GM12865 (cell line): ENCODE results near the gene CHCT1.

Source experiments
- DNase-seq: peaks from one replicate; pipeline ENCODE4 v3.0.0; 2010; ENCODE audit warnings: low read depth
- H3K4me3 ChIP-seq: 2 replicates; pipeline ENCODE4 v1.5.1; 2011; ENCODE audit warnings: mild to moderate bottlenecking, low read depth, low read length, control low read depth
- TF ChIP-seq, protein P1 (sequence below): IDR thresholded peaks from 2 replicates; pipeline ENCODE4 v1.5.1; 2011; ENCODE audit warnings: low read length, control low read depth, low read depth, inconsistent platforms; ENCODE audit not compliant: insufficient read depth; ENCODE audit errors: missing control alignments

The CHCT1 gene

DNA sequence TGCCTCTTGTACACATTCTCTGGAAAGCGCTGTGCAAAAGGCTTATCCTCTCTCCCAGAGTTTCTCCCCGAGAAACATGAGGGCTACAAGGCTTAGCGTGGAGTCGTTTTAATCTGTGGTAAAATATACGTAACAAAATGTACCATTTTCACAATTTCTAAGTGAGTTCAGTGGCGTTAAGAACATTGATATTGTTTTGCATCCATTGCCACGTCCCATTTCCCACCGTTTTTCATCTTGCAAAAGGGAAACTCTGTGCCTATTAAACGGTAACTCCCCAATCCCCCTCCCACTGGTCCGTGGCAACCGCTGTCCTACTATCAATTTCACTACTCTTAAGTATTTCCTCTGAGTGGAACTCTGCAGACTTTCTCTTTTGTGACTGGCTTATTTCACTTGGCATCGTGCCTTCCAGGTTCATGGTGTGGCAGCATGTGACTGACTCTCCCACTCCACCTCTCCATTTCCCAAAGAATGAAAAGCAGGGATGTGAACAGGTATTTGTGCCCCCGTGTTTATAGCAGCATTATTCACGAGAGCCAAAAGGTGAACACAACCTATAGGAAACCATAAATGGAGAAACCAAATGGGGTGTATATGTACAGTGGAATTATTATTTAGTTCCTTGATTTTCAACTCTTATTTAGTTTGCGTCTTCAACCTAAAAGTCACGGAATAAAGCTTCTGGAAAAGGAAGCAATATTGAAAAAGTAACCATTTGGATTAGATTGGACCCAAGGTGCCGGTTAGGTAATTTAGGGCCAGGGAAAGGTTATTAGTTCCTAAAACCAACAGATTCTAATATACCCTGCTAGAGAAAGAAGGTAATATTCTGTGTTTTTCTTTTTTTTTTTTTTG is 29.2 kb upstream of the CHCT1 start:
- DNase-seq = peak; percentile 77
- peak overlapping the region; percentile 90 for H3K4me3 ChIP-seq
- TF ChIP-seq, protein P1, sequence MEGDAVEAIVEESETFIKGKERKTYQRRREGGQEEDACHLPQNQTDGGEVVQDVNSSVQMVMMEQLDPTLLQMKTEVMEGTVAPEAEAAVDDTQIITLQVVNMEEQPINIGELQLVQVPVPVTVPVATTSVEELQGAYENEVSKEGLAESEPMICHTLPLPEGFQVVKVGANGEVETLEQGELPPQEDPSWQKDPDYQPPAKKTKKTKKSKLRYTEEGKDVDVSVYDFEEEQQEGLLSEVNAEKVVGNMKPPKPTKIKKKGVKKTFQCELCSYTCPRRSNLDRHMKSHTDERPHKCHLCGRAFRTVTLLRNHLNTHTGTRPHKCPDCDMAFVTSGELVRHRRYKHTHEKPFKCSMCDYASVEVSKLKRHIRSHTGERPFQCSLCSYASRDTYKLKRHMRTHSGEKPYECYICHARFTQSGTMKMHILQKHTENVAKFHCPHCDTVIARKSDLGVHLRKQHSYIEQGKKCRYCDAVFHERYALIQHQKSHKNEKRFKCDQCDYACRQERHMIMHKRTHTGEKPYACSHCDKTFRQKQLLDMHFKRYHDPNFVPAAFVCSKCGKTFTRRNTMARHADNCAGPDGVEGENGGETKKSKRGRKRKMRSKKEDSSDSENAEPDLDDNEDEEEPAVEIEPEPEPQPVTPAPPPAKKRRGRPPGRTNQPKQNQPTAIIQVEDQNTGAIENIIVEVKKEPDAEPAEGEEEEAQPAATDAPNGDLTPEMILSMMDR = no peak

DNA sequence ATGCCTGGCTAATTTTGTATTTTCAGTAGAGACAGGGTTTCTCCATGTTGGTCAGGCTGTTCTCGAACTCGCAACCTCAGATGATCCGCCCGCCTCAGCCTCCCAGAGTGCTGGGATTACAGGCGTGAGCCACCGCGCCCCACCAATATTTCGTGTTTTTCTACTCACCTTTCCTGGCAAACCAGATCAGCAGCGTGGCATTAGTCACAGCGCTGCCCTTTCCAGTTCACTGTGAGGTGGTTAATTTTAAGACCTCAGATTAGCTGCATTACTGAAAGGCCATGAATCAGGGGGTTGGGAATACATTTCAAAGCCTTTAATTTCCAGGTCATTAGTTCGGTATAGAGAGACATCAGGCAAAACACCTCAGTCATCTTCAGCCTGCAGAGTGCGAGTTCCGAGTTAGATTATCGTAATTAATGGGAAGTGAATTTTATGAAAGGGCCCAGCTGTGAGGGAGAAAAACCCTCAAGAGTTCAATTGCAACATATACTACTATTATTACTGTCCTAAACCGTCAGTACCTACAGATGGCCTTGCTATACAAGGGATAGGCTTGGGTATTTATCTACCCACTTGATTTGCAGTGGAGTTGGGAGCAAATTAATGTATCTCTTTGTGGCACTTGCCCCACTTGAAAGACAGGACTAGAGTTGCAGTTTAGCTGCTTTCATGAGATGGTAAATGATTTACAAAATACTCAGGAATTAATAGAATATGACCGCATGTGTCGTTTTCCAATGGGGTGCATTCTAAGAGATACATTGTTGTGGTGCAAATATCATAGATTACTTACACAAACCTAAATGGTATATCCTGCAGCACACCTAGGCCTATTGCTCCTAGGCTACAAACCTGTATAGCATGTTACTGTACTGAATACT is 28.2 kb upstream of the CHCT1 start:
- H3K4me3 ChIP-seq = no peak overlapping the region
- TF ChIP-seq, protein P1 = no peak
- DNase-seq = no peak

DNA sequence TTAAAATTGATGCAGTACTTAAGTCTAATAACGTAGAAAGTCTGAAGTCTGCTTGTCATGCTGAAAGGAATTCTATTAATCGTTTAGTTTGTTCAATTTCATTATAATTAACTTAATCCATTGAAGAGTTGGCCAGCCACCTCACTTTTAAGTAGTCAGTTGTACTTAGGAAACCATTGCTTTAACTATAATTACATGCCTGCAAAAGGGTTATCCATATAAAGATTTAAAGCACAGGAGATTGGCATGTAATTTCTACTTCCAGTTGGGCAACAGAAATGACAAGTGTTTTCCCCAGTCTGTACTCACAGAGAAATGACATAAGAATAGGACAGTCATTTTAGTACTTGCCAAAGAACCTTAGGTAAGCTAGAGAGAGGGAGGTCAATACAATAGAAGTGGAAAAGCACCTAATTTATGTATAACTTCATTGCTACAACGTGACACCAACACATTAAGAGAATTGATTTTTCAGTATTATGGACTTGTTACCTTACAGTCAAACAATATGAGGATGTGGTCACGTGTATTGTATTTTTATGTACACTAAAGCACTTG is 26.7 kb upstream of the CHCT1 start:
- peak; percentile 26 for DNase-seq
- H3K4me3 ChIP-seq = no peak overlapping the region
- TF ChIP-seq, protein P1 = no peak

DNA sequence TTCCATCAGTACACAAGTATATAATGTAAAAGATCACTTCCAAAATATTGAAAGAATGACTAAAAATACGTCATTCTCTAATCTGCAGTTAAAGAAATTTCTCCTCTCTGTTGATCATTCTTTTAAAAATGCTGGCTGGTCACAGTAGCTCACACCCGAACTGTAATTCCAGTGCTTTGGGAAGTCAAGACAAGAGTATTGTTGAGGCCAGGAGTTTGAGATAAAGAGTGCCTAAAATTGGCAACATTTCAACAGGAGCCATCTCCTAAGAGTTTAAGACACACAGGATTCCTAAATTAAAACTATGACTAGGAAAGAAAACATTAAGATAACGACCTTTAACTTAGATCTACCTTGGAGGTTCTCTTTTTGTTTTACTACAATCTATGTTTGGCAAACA is 25.9 kb upstream of the CHCT1 start:
- no peak for DNase-seq
- H3K4me3 ChIP-seq = no peak overlapping the region
- TF ChIP-seq, protein P1 = no peak

DNA sequence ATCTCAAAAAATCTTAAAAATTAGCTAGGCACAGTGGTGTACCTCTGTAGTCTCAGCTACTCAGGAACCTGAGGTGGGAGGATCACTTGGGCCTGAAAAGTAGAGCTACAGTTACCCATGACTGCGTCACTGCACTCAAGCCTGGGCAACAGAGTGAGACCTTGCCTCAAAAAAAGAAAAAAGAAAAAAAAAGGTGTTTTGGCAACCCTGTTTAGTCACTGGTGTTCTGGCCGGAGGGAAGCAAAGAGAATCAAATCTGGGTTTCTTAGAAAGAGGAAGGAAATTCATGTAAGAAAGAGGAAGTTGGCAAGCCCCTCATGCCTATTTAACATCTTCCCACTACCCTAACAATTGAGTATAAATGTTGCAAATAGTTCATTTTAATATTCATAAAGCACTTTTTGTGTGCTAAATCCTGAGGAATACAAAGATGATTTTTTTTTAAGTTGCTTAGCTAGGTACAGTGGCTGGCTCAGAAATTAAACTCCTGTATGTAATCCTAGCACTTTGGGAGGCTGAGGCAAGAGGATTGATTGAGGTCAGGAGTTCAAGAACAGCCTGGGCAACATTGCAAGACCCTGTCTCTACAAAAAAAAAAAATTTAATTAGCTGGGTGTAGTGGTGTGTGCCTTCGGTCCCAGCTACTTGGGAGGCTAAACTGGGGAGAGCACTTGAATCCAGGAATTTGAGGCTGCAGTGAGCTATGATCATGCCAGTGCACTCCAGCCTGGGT is 23.9 kb upstream of the CHCT1 start:
- DNase-seq = peak; percentile 56
- TF ChIP-seq, protein P1 = no peak
- no peak overlapping the region for H3K4me3 ChIP-seq

DNA sequence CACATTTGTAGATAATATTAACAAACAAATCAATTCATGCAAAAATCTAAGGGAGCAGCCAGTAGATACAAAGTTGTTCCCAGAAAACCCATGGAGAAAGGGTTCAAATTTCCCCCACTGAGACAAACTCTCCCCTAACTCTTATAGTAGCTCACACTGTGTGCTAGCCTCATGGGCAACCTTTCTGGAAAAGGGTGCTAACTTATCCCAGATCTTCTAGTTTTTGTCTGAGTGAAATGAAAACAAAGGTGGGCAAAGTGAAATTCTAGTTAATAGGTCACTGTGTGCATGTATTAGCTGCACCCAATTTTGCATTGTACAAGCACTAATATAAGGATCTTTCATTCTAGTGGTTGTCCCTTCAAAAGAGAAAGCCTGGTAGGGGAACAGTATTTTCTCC is 20.5 kb upstream of the CHCT1 start:
- TF ChIP-seq, protein P1 = no peak
- no peak overlapping the region for H3K4me3 ChIP-seq
- DNase-seq = no peak
